Panc1 (cell line): ENCODE results near the gene PANX2. TPM values are rescaled to one million over a fixed set of nuclear protein-coding genes. Genes with fewer than 3 reads are reported as not detected.

Experiments used
- ATAC-seq: fragments of 200-7000 bp; cut with Tn5 transposase; 2 replicates; pipeline ENCODE4 v1.9.1; 2020; ENCODE audit warnings: mild to moderate bottlenecking, moderate library complexity
- BruUV-seq: library from RNA; stranded (reverse); fragments of 400-500 nt; replicated peaks from 2 replicates; lab custom pipeline; 2021; lab: Mats Ljungman, UMichigan
- CTCF ChIA-PET: fragments of 300-600 bp; sonication (Branson Sonifier 250); formaldehyde crosslinking; loops from one replicate; lab custom pipeline; 2022; ENCODE audit warnings: antibody characterized with exemption; lab: Charles Lee
- POLR2A ChIA-PET: fragments of 300-600 bp; sonication (Branson Sonifier 250); formaldehyde crosslinking; loops from one replicate; lab custom pipeline; 2022; ENCODE audit warnings: antibody characterized with exemption; lab: Charles Lee
- DNase-seq: peaks from one replicate; pipeline ENCODE4 v3.0.0-alpha.2; 2010; ENCODE audit warnings: low read depth, low spot score
- H3K27ac ChIP-seq: 2 replicates; pipeline ENCODE4 v1.5.1; 2011; ENCODE audit warnings: mild to moderate bottlenecking, low read length, inconsistent platforms
- H3K27me3 ChIP-seq: fragments of 200-500 bp; sonication (Bioruptor generic); 2 replicates; pipeline ENCODE4 v1.6.0; 2014; ENCODE audit warnings: low read length, inconsistent platforms; ENCODE audit not compliant: control insufficient read depth, insufficient read depth
- H3K36me3 ChIP-seq: fragments of 200-500 bp; sonication (Bioruptor generic); 2 replicates; pipeline ENCODE4 v1.5.1; 2014; ENCODE audit warnings: inconsistent platforms, mild to moderate bottlenecking, low read length, moderate library complexity; ENCODE audit not compliant: control insufficient read depth, insufficient read depth
- H3K4me1 ChIP-seq: 2 replicates; pipeline ENCODE4 v1.5.1; 2011; ENCODE audit warnings: inconsistent platforms, mild to moderate bottlenecking, low read length, moderate library complexity; ENCODE audit not compliant: control insufficient read depth, insufficient read depth
- H3K4me3 ChIP-seq, 2 experiments: 2 replicates each; pipeline ENCODE4 v1.5.1; 2011 to 2012; ENCODE audit warnings: low read depth in 2 of 2, low read length in 2 of 2, mild to moderate bottlenecking in 2 of 2, inconsistent platforms in 1 of 2, moderate library complexity in 1 of 2
- H3K9me3 ChIP-seq: fragments of 200-500 bp; sonication (Bioruptor generic); 2 replicates; pipeline ENCODE4 v1.5.1; 2014; ENCODE audit warnings: low read depth, mild to moderate bottlenecking, inconsistent platforms, low read length, moderate library complexity; ENCODE audit not compliant: control insufficient read depth, insufficient read depth
- POLR2AphosphoS5 ChIP-seq: IDR thresholded peaks from 2 replicates; pipeline ENCODE4 v1.6.1; 2012; ENCODE audit warnings: mild to moderate bottlenecking, low read depth, low read length, moderate library complexity
- REST ChIP-seq, 2 experiments: IDR thresholded peaks; 2 replicates each; pipeline ENCODE4 v1.6.1; 2011 to 2012; ENCODE audit warnings: low read depth in 2 of 2, control low read depth in 1 of 2, low read length in 1 of 2, mild to moderate bottlenecking in 1 of 2, moderate library complexity in 1 of 2; ENCODE audit not compliant: insufficient read depth in 1 of 2
- SIN3A ChIP-seq: IDR thresholded peaks from 2 replicates; pipeline ENCODE4 v1.6.1; 2012; ENCODE audit warnings: low read depth, mild to moderate bottlenecking, low read length, moderate library complexity, borderline replicate concordance; ENCODE audit not compliant: insufficient read depth
- TCF7L2 ChIP-seq: IDR thresholded peaks from 2 replicates; pipeline ENCODE4 v1.6.1; 2011; ENCODE audit warnings: mild to moderate bottlenecking, low read depth, low read length, inconsistent platforms
- in situ Hi-C: cut with HindIII; loops from 2 replicates; pipeline ENCODE4 v1.10.0; 2016; ENCODE audit warnings: low sequenced_read_pairs, low pct_unique_long_range_greater_than_20kb
- intact Hi-C: fragments of 100-400 bp; cut with micrococcal nuclease; formaldehyde crosslinking; loops from one replicate; pipeline ENCODE4 v1.10.0; 2022; ENCODE audit not compliant: unreplicated experiment
- total RNA-seq: library from RNA; stranded (reverse); gene quantifications from one replicate; pipeline ENCODE4 v1.2.1, GENCODE V29; 2021; ENCODE audit not compliant: unreplicated experiment
- TF ChIP-seq, protein P1 (sequence below): fragments of 450-650 bp; IDR thresholded peaks from 2 replicates; pipeline ENCODE4 v1.5.1; 2017; ENCODE audit warnings: mild to moderate bottlenecking

The PANX2 gene
- total RNA-seq, 1 experiment from 2014 or later = 0.77 TPM

GRCh38 chr22:50153756-50154140 lies 16.8 kb upstream of the PANX2 start:
- DNase-seq (no peak), ATAC-seq (no peak)
- CTCF ChIA-PET = no interaction called here
- H3K4me3 ChIP-seq = no peak overlapping the region
- no TSS peak for BruUV-seq
- POLR2A ChIA-PET = no interaction called here
- TF ChIP-seq, protein P1, sequence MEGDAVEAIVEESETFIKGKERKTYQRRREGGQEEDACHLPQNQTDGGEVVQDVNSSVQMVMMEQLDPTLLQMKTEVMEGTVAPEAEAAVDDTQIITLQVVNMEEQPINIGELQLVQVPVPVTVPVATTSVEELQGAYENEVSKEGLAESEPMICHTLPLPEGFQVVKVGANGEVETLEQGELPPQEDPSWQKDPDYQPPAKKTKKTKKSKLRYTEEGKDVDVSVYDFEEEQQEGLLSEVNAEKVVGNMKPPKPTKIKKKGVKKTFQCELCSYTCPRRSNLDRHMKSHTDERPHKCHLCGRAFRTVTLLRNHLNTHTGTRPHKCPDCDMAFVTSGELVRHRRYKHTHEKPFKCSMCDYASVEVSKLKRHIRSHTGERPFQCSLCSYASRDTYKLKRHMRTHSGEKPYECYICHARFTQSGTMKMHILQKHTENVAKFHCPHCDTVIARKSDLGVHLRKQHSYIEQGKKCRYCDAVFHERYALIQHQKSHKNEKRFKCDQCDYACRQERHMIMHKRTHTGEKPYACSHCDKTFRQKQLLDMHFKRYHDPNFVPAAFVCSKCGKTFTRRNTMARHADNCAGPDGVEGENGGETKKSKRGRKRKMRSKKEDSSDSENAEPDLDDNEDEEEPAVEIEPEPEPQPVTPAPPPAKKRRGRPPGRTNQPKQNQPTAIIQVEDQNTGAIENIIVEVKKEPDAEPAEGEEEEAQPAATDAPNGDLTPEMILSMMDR = no peak
- no peak for TF ChIP-seq SIN3A
- TF ChIP-seq TCF7L2 = no peak
- no peak for TF ChIP-seq POLR2AphosphoS5
- TF ChIP-seq REST (IDR thresholded peaks at IDR 0.05; ENCODE audit: insufficient read depth in 1 of 2, low read depth in 2 of 2, low read length in 1 of 2) = no peak
- no peaks in the 10 kb centered on the region for H3K4me1 ChIP-seq
- no peak overlapping the region for H3K27ac ChIP-seq
- intact Hi-C loops (no loop called here), in situ Hi-C loops (no loop called here)
- H3K36me3 ChIP-seq = no peaks in the 10 kb centered on the region
- no peaks in the 10 kb centered on the region for H3K9me3 ChIP-seq
- H3K27me3 ChIP-seq = no peaks in the 10 kb centered on the region

DNA sequence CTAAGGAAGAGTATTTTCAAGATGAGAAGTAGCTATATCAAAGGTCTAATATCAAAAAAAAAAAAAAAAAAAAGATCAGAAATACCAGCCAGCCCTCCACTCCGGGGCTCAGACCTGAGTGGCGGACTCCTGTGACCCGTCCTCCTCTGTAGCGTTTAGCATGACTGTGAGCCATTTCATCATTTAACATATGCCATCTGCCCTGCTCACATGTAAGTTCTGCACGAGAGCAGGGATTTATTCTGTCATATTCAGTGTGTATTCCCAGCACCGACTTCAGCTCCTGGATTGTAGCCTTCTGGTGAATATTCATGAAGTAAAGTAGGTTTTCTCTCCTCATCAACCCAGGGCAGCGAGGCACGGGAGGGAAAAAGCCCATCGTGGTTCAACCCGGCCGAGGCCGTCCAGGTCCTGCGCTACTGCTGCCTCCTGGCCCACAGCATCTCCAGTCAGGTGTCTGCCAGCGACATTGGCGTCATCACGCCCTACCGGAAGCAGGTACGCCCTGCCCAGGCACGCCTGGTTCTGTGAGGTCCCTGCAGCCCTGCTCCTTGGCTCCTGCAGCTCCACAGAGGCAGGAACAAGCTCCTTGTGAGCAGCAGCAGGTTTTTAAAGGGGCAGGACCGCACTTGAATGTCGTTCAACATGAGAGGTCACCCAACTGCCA lies 12.7 kb upstream of the PANX2 start:
- no peaks in the 10 kb centered on the region for H3K27me3 ChIP-seq
- no peaks in the 10 kb centered on the region for H3K9me3 ChIP-seq
- POLR2A ChIA-PET = no interaction called here
- no peak overlapping the region for H3K4me3 ChIP-seq
- no peak overlapping the region for H3K27ac ChIP-seq
- in situ Hi-C loops = no loop called here
- H3K4me1 ChIP-seq = no peaks in the 10 kb centered on the region
- no peaks in the 10 kb centered on the region for H3K36me3 ChIP-seq
- CTCF ChIA-PET = interaction anchor here (0.6 kb wide), 1 partner anchor 88 kb away, joined by 6 read pairs; no protein-coding TSS in a partner anchor
- no TSS peak for BruUV-seq
- DNase-seq (no peak), ATAC-seq (no peak)
- intact Hi-C loops = no loop called here
- TF ChIP-seq TCF7L2 (no peak), REST (IDR thresholded peaks at IDR 0.05; ENCODE audit: insufficient read depth in 1 of 2, low read depth in 2 of 2, low read length in 1 of 2) (no peak), SIN3A (no peak), POLR2AphosphoS5 (no peak)
- TF ChIP-seq, protein P1 = no peak
